K562 (cell line): ENCODE results near the gene SPRR2A.

Experiments used
- CCNT2 ChIP-seq: IDR thresholded peaks from 2 replicates; pipeline ENCODE4 v1.6.1; 2011; ENCODE audit warnings: borderline replicate concordance, low read depth, mild to moderate bottlenecking, moderate library complexity, mixed read lengths, low read length; ENCODE audit not compliant: insufficient read length; ENCODE audit errors: extremely low read depth
- EZH2 ChIP-seq: IDR thresholded peaks from 2 replicates; pipeline ENCODE4 v1.6.1; 2012; ENCODE audit warnings: low read depth, mild to moderate bottlenecking, inconsistent platforms, low read length, borderline replicate concordance
- POLR2A ChIP-seq: fragments of 450-650 bp; conservative IDR thresholded peaks from 2 replicates; pipeline ENCODE4 v1.6.1; 2016
- ZNF398 ChIP-seq: fragments of 250-450 bp; sonication (Bioruptor Pico); IDR thresholded peaks from 2 replicates; pipeline ENCODE4 v1.8.0; 2021; ENCODE audit warnings: moderate library complexity, mild to moderate bottlenecking, inconsistent platforms
- TF ChIP-seq, protein P1 (sequence below), 3 experiments: IDR thresholded peaks in 2 of 3; conservative IDR thresholded peaks in 1 of 3; 2 replicates each; pipeline ENCODE4 v1.5.1; 2011 to 2012; ENCODE audit warnings: low read length in 3 of 3, mild to moderate bottlenecking in 3 of 3, control low read depth in 2 of 3, improper control_type of control experiment in 1 of 3, inconsistent platforms in 1 of 3, low read depth in 1 of 3, mixed read lengths in 1 of 3, moderate library complexity in 1 of 3; ENCODE audit not compliant: insufficient read depth in 2 of 3

DNA sequence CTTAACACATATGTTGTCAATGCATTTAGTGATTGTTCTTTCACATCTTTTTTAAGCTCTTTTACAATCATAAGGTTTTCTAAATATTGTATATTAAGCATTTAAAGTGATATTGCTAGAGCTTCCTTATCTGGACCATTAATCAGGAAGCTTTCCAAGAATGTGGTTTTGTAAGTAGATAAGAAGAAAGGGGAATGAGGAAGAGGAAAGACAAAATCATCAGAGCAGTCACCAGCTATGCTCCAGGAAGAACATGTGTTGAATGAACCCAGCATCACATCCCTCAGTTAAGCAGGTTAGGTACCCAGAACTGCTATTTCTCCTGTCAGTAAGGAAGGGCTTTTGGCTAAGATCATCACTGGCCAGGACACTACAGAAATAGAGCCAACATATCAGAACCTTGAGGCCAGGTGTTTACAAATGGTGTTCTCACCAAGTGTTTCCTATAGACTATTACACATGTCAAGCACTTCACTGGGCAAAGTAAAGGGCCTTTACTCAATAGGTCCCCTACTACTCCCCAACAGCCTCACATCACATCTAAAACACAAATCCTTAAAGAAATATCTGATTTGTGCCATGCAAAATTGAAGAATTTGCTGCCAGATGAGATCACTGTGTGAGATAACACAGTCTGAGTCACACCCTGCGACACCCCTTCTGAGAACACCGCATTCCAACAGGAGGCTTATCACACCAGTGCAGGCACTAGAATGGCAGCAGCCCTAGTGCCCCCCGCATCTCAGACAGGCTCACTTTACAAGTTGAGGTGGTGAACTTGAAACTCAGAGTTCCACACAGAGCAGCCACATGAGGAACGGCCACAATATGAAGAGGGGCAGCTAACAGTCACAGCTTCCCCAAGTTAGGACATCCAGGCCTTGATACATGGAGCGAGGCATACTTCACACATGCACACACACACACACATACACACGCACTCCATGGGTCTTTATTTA is 1.8 kb upstream of the SPRR2A start:
- TF ChIP-seq POLR2A (no peak), EZH2 (no peak), CCNT2 (peak; percentile 86), ZNF398 (CRISPR knock-in tag) (no peak)
- TF ChIP-seq, protein P1, sequence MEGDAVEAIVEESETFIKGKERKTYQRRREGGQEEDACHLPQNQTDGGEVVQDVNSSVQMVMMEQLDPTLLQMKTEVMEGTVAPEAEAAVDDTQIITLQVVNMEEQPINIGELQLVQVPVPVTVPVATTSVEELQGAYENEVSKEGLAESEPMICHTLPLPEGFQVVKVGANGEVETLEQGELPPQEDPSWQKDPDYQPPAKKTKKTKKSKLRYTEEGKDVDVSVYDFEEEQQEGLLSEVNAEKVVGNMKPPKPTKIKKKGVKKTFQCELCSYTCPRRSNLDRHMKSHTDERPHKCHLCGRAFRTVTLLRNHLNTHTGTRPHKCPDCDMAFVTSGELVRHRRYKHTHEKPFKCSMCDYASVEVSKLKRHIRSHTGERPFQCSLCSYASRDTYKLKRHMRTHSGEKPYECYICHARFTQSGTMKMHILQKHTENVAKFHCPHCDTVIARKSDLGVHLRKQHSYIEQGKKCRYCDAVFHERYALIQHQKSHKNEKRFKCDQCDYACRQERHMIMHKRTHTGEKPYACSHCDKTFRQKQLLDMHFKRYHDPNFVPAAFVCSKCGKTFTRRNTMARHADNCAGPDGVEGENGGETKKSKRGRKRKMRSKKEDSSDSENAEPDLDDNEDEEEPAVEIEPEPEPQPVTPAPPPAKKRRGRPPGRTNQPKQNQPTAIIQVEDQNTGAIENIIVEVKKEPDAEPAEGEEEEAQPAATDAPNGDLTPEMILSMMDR (IDR thresholded peaks at IDR 0.05 in 2 of 3, conservative IDR thresholded peaks at IDR 0.05 in 1 of 3; ENCODE audit: insufficient read depth in 2 of 3, low read depth in 1 of 3, low read length in 3 of 3) = no peak; a peak in 1 of 6 replicates
